Measurements from ENCODE around the gene INTS13. TPM values are rescaled to one million over a fixed set of nuclear protein-coding genes. Genes with fewer than 3 reads are reported as not detected.

INTS13 gene
- total and polyA plus RNA-seq, 2 of the 8 experiments (the other 6 are each of a cell fraction or from before 2014, with no cell fraction given): 20.5 to 58.2 TPM

- Histone ChIP-seq H3K4me1 (replicated peaks in 1 of 4; ENCODE audit: control insufficient read depth in 3 of 4, insufficient read depth in 4 of 4, low read length in 3 of 4) (no peaks in the 10 kb centered on the region), H4K5ac (ENCODE audit: insufficient read length, low read depth, low read length) (no peak overlapping the region), H3K56ac (replicated peaks; ENCODE audit: insufficient read length, low read depth, low read length) (no peak overlapping the region), H3K23ac (ENCODE audit: insufficient read length) (no peak overlapping the region), H3K4ac (replicated peaks; ENCODE audit: insufficient read length, low read depth, low read length) (no peak overlapping the region), H2AFZ (ENCODE audit: low read length) (peak overlapping the region; percentile 91), H3K23me2 (ENCODE audit: low read depth, low read length) (no peaks in the 10 kb centered on the region), H2BK120ac (replicated peaks; ENCODE audit: low read depth, low read length) (no peak overlapping the region), H3K4me3 (ENCODE audit: extremely low read depth in 1 of 4, insufficient read depth in 2 of 4, low read depth in 3 of 4, low read length in 4 of 4) (no peak overlapping the region), H3K9me3 (ENCODE audit: insufficient read depth in 2 of 2, low read depth in 1 of 2, low read length in 1 of 2) (no peaks in the 10 kb centered on the region), H4K91ac (replicated peaks; ENCODE audit: insufficient read length, low read length) (no peak overlapping the region), H2BK15ac (ENCODE audit: low read length) (0 out of 2 replicates have a peak overlapping the region, but pooled peaks have one; percentile 18), H3K36me3 (ENCODE audit: control insufficient read depth in 2 of 4, insufficient read depth in 4 of 4, low read length in 3 of 4) (no peaks in the 10 kb centered on the region), H3K4me2 (ENCODE audit: insufficient read depth in 1 of 2, low read depth in 2 of 2, low read length in 2 of 2) (no peak overlapping the region), H2BK12ac (ENCODE audit: low read depth, low read length) (no peak overlapping the region), H3K14ac (ENCODE audit: insufficient read length) (no peak overlapping the region), H3K9ac (replicated peaks in 1 of 4; ENCODE audit: extremely low read depth in 1 of 4, low read depth in 3 of 4, low read length in 3 of 4) (no peak overlapping the region), H3K27me3 (replicated peaks in 1 of 4; ENCODE audit: control insufficient read depth in 3 of 4, extremely low read depth in 1 of 4, insufficient read depth in 3 of 4, low read length in 3 of 4) (0 out of 7 replicates have a peak, but pooled peaks cover 0 to 2% (median 0%) of the 10 kb centered on the region in 4 experiments), H3K79me2 (ENCODE audit: control insufficient read depth in 1 of 2, insufficient read depth in 2 of 2, low read length in 2 of 2) (no peaks in the 10 kb centered on the region), H2AK5ac (ENCODE audit: low read depth, low read length) (no peak overlapping the region), H3K79me1 (ENCODE audit: low read depth, low read length) (no peaks in the 10 kb centered on the region), H4K20me1 (replicated peaks in 1 of 2; ENCODE audit: control insufficient read depth in 1 of 2, insufficient read depth in 2 of 2, low read length in 2 of 2) (no peaks in the 10 kb centered on the region), H2BK5ac (ENCODE audit: low read depth, low read length) (no peak overlapping the region), H3K18ac (ENCODE audit: extremely low read depth, low read length) (no peak overlapping the region), H2BK20ac (ENCODE audit: low read length) (no peak overlapping the region), H3K27ac (ENCODE audit: low read depth, low read length) (no peak overlapping the region), H4K8ac (ENCODE audit: extremely low read depth, insufficient read depth, low read length) (no peak overlapping the region)
- no peak for FAIRE-seq
- WGBS, 2 experiments (ENCODE audit: extremely low coverage in 1 of 2, insufficient coverage in 1 of 2, insufficient read length in 1 of 2, insufficient replicate concordance in 2 of 2, low coverage in 1 of 2, low lambda C conversion rate in 2 of 2, missing lambda C conversion rate in 1 of 2): 87% methylated on average over 6 of the region's 6 CpGs; no CpG with 5 or more reads in 1 of the 2 experiments
- POLR2A ChIA-PET (ENCODE audit: partially characterized antibody): no interaction called here
- DNase-seq (ENCODE audit: low read depth in 1 of 2, low spot score in 2 of 2): no peak
- CTCF ChIA-PET (ENCODE audit: partially characterized antibody): interaction anchor here (1.2 to 10.2 kb wide), 4 partner anchors 7 to 27 kb away, joined by 4 to 96 read pairs (median 14); no protein-coding TSS in a partner anchor
- TF ChIP-seq YY1 (IDR thresholded peaks at IDR 0.05; ENCODE audit: low read depth, low read length): no peak
- TF ChIP-seq RNF2 (IDR thresholded peaks at IDR 0.05; ENCODE audit: borderline replicate concordance, low read depth, low read length, missing control alignments, poor library complexity, severe bottlenecking): no peak
- no peak for TF ChIP-seq JUND (IDR thresholded peaks at IDR 0.05; ENCODE audit: low read length)
- TF ChIP-seq SP1 (IDR thresholded peaks at IDR 0.05; ENCODE audit: low read depth, low read length): no peak
- no peak for TF ChIP-seq BRCA1 (IDR thresholded peaks at IDR 0.05; ENCODE audit: low read depth, low read length)
- no peak for TF ChIP-seq FOSL1 (IDR thresholded peaks at IDR 0.05; ENCODE audit: insufficient read depth, low read depth, low read length)
- TF ChIP-seq JUN (IDR thresholded peaks at IDR 0.05; ENCODE audit: low read depth, low read length): no peak
- no peak for TF ChIP-seq ATF2 (IDR thresholded peaks at IDR 0.05; ENCODE audit: low read length)
- TF ChIP-seq KDM5A (IDR thresholded peaks at IDR 0.05; ENCODE audit: low read length): no peak
- TF ChIP-seq SUZ12 (IDR thresholded peaks at IDR 0.05; ENCODE audit: low read length): no peak
- no peak for TF ChIP-seq SP4 (IDR thresholded peaks at IDR 0.05; ENCODE audit: low read length)
- TF ChIP-seq RXRA (IDR thresholded peaks at IDR 0.05; ENCODE audit: insufficient read depth, low read depth, low read length): no peak
- no peak for TF ChIP-seq TCF12 (IDR thresholded peaks at IDR 0.05; ENCODE audit: low read depth, low read length)
These were observed 67.8 kb downstream of the INTS13 start for GRCh38 chr12:26869908-26870459.
